Measurements from ENCODE around the gene GOLT1A.

DNA sequence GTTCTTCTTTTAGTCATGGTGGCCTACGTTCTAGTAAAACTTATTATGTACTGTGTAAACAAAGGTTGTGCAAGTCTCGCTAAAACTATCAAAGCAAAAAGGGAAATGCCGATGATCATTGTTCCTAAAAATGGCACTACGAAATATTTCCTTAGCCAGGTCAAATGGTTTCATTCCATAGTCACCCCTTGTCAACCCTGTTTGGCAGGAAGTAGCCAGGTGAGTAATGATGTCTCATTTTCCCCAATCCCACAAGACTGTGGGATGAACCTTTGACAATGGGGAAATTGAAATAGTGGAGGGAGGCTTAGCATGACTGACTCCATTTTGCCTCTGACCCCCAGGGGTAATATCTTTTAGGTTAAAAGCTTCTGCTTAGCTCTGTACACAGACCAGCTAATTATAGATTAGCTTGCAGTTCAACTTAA, 42.0 kb downstream of the GOLT1A start:
- TF ChIP-seq BHLHE40 (IDR thresholded peaks at IDR 0.05; ENCODE audit: low read depth, low read length) (no peak), POLR2A (IDR thresholded peaks at IDR 0.05; ENCODE audit: low read length) (no peak), EP300 (IDR thresholded peaks at IDR 0.05) (no peak; a peak in 1 of 5 replicates), RAD21 (conservative IDR thresholded peaks at IDR 0.05 in 1 of 2, IDR thresholded peaks at IDR 0.05 in 1 of 2) (no peak), NFE2L2 (conservative IDR thresholded peaks at IDR 0.05; ENCODE audit: low read length) (no peak), MAZ (IDR thresholded peaks at IDR 0.05; ENCODE audit: borderline replicate concordance, low read depth, low read length) (no peak)
- TF ChIP-seq, protein P1, sequence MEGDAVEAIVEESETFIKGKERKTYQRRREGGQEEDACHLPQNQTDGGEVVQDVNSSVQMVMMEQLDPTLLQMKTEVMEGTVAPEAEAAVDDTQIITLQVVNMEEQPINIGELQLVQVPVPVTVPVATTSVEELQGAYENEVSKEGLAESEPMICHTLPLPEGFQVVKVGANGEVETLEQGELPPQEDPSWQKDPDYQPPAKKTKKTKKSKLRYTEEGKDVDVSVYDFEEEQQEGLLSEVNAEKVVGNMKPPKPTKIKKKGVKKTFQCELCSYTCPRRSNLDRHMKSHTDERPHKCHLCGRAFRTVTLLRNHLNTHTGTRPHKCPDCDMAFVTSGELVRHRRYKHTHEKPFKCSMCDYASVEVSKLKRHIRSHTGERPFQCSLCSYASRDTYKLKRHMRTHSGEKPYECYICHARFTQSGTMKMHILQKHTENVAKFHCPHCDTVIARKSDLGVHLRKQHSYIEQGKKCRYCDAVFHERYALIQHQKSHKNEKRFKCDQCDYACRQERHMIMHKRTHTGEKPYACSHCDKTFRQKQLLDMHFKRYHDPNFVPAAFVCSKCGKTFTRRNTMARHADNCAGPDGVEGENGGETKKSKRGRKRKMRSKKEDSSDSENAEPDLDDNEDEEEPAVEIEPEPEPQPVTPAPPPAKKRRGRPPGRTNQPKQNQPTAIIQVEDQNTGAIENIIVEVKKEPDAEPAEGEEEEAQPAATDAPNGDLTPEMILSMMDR (IDR thresholded peaks at IDR 0.05), result no peak
- TF ChIP-seq, protein P2, sequence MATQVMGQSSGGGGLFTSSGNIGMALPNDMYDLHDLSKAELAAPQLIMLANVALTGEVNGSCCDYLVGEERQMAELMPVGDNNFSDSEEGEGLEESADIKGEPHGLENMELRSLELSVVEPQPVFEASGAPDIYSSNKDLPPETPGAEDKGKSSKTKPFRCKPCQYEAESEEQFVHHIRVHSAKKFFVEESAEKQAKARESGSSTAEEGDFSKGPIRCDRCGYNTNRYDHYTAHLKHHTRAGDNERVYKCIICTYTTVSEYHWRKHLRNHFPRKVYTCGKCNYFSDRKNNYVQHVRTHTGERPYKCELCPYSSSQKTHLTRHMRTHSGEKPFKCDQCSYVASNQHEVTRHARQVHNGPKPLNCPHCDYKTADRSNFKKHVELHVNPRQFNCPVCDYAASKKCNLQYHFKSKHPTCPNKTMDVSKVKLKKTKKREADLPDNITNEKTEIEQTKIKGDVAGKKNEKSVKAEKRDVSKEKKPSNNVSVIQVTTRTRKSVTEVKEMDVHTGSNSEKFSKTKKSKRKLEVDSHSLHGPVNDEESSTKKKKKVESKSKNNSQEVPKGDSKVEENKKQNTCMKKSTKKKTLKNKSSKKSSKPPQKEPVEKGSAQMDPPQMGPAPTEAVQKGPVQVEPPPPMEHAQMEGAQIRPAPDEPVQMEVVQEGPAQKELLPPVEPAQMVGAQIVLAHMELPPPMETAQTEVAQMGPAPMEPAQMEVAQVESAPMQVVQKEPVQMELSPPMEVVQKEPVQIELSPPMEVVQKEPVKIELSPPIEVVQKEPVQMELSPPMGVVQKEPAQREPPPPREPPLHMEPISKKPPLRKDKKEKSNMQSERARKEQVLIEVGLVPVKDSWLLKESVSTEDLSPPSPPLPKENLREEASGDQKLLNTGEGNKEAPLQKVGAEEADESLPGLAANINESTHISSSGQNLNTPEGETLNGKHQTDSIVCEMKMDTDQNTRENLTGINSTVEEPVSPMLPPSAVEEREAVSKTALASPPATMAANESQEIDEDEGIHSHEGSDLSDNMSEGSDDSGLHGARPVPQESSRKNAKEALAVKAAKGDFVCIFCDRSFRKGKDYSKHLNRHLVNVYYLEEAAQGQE (IDR thresholded peaks at IDR 0.05), result no peak

All from A549 (cell line).